GM18873 (cell line): Measurements from ENCODE around the gene MYO16.
"Not testable (repeated sequence)": the region's sequence is repeated elsewhere in the genome, so short reads cannot be mapped to it uniquely, and the experiment has no call there.

Experiments used
- ATAC-seq: cut with Tn5 transposase; IDR thresholded peaks from one replicate; pipeline ENCODE4 v1.9.1; 2021; ENCODE audit warnings: mild to moderate bottlenecking, moderate library complexity, moderate number of reproducible peaks; ENCODE audit not compliant: unreplicated experiment, low FRiP score

Gene MYO16

GRCh38 chr13:108859197-108860012, 230.0 kb downstream of the MYO16 start:
- peak; percentile 61 for ATAC-seq

GRCh38 chr13:108860418-108860817, 231.0 kb downstream of the MYO16 start:
- no peak for ATAC-seq

- no peak for ATAC-seq
Measured at GRCh38 chr13:108877300-108877699, 247.9 kb downstream of the MYO16 start.

GRCh38 chr13:108878732-108879131, 249.3 kb downstream of the MYO16 start:
- ATAC-seq, result no peak

GRCh38 chr13:108889324-108889984, 260.0 kb downstream of the MYO16 start:
- ATAC-seq, result no peak

GRCh38 chr13:108895220-108895704, 265.9 kb downstream of the MYO16 start:
- no peak for ATAC-seq

- no peak for ATAC-seq
Measured at GRCh38 chr13:108897955-108898354, 268.5 kb downstream of the MYO16 start.

- ATAC-seq, result no peak
Measured at GRCh38 chr13:108902405-108903155, 273.2 kb downstream of the MYO16 start.

GRCh38 chr13:108903613-108904012, 274.2 kb downstream of the MYO16 start:
- ATAC-seq, result no peak

- no peak for ATAC-seq
Measured at GRCh38 chr13:108911807-108912206, 282.4 kb downstream of the MYO16 start.

GRCh38 chr13:108913731-108914130, 284.3 kb downstream of the MYO16 start:
- ATAC-seq, result not testable (repeated sequence)

- no peak for ATAC-seq
Measured at GRCh38 chr13:108915095-108915633, 285.8 kb downstream of the MYO16 start.

- ATAC-seq, result peak; percentile 89
Measured at GRCh38 chr13:108915634-108916512, 286.5 kb downstream of the MYO16 start.

GRCh38 chr13:108917581-108917980, 288.2 kb downstream of the MYO16 start:
- no peak for ATAC-seq

GRCh38 chr13:108919036-108919907, 289.9 kb downstream of the MYO16 start:
- no peak for ATAC-seq

- no peak for ATAC-seq
Measured at GRCh38 chr13:108920137-108920536, 290.7 kb downstream of the MYO16 start.

GRCh38 chr13:108921238-108921637, 291.8 kb downstream of the MYO16 start:
- no peak for ATAC-seq

GRCh38 chr13:108922108-108922507, 292.7 kb downstream of the MYO16 start:
- no peak for ATAC-seq
